Endothelial cell of umbilical vein (primary cell): Measurements from ENCODE around the gene MB21D2. TPM values are rescaled to one million over a fixed set of nuclear protein-coding genes. Genes with fewer than 3 reads are reported as not detected.

Source experiments
- BruUV-seq: library from RNA; stranded (reverse); fragments of 400-500 nt; replicated peaks from 2 replicates; lab custom pipeline; 2021; lab: Mats Ljungman, UMichigan
- CTCF ChIA-PET: fragments of 300-600, 350-600 bp; sonication (Branson Sonifier 250); formaldehyde crosslinking; loops from one replicate; lab custom pipeline; 2021; ENCODE audit warnings: antibody characterized with exemption, inconsistent platforms; lab: Charles Lee
- POLR2A ChIA-PET: fragments of 300-600, 350-600 bp; sonication (Branson Sonifier 250); formaldehyde crosslinking; loops from one replicate; lab custom pipeline; 2021; ENCODE audit warnings: antibody characterized with exemption, inconsistent platforms; lab: Charles Lee
- DNase-seq: peaks from one replicate; pipeline ENCODE4 v3.0.0-alpha.2; 2011; ENCODE audit warnings: low read depth, low spot score
- FAIRE-seq: peaks from 2 replicates; lab custom pipeline; 2011; peaks lifted over from hg19 to GRCh38; lab: Jason Lieb, UNC
- H2AFZ ChIP-seq: 2 replicates; pipeline ENCODE4 v1.6.0; 2012; ENCODE audit warnings: low read depth, low read length, control low read depth, inconsistent platforms
- H3K27ac ChIP-seq: 2 replicates; pipeline ENCODE4 v1.5.1; 2011; ENCODE audit warnings: low read depth, mild to moderate bottlenecking, control low read depth, low read length, moderate library complexity; ENCODE audit not compliant: insufficient read depth
- H3K27me3 ChIP-seq, 2 experiments: 2 replicates each; pipeline versions ENCODE4 v1.6.0 to v1.6.1; 2011; ENCODE audit warnings: low read length in 2 of 2, mixed read lengths in 1 of 2; ENCODE audit not compliant: control insufficient read depth in 2 of 2, insufficient read depth in 2 of 2
- H3K36me3 ChIP-seq, 2 experiments: 2 replicates in 1 of 2; 3 replicates in 1 of 2; pipeline ENCODE4 v1.5.1; 2011; ENCODE audit warnings: low read length in 2 of 2, mild to moderate bottlenecking in 1 of 2, moderate library complexity in 1 of 2; ENCODE audit not compliant: control insufficient read depth in 2 of 2, insufficient read depth in 2 of 2; ENCODE audit errors: extremely low read depth in 1 of 2
- H3K4me1 ChIP-seq: 3 replicates; pipeline ENCODE4 v1.5.1; 2011; ENCODE audit warnings: mild to moderate bottlenecking, low read length; ENCODE audit not compliant: control insufficient read depth, insufficient read depth; ENCODE audit errors: extremely low read depth
- H3K4me2 ChIP-seq: 2 replicates; pipeline ENCODE4 v1.6.1; 2011; ENCODE audit warnings: low read length, control low read depth, mixed read lengths; ENCODE audit not compliant: insufficient read depth
- H3K4me3 ChIP-seq, 3 experiments: fragments of 200-600 bp in 1 of 3; sonication (generic), shearing (Covaris generic) in 1 of 3; replicated peaks in 1 of 3; 2 replicates each; pipeline ENCODE4 v1.5.1; 2011 to 2016; ENCODE audit warnings: control low read depth in 3 of 3, low read length in 3 of 3, mild to moderate bottlenecking in 2 of 3, inconsistent platforms in 1 of 3, low read depth in 1 of 3, moderate library complexity in 1 of 3; ENCODE audit not compliant: insufficient read depth in 1 of 3
- H3K79me2 ChIP-seq: 2 replicates; pipeline ENCODE4 v1.6.0; 2012; ENCODE audit warnings: low read length, inconsistent platforms; ENCODE audit not compliant: control insufficient read depth, insufficient read depth
- H3K9ac ChIP-seq: replicated peaks from 2 replicates; pipeline ENCODE3; 2011; ENCODE audit warnings: low read length, control low read depth; ENCODE audit not compliant: insufficient read depth; ENCODE audit errors: extremely low read depth
- H3K9me1 ChIP-seq: replicated peaks from 3 replicates; pipeline ENCODE4 v1.6.0; 2011; ENCODE audit warnings: mild to moderate bottlenecking, low read length; ENCODE audit not compliant: control insufficient read depth, insufficient read depth; ENCODE audit errors: extremely low read depth
- H3K9me3 ChIP-seq: replicated peaks from 2 replicates; pipeline ENCODE4 v1.5.1; 2012; ENCODE audit warnings: low read length, inconsistent platforms; ENCODE audit not compliant: control insufficient read depth, insufficient read depth
- H4K20me1 ChIP-seq: replicated peaks from 2 replicates; pipeline ENCODE3; 2011; ENCODE audit warnings: mild to moderate bottlenecking, low read length; ENCODE audit not compliant: control insufficient read depth, insufficient read depth; ENCODE audit errors: extremely low read depth
- CTCF ChIP-seq, 2 donors: IDR thresholded peaks; 1 replicate in 1 of 2; 2 replicates in 1 of 2; pipeline ENCODE4 v1.5.1; 2011; ENCODE audit warnings: low read length in 2 of 2, mild to moderate bottlenecking in 2 of 2, moderate library complexity in 2 of 2, control low read depth in 1 of 2, inconsistent platforms in 1 of 2, low read depth in 1 of 2; ENCODE audit not compliant: insufficient read depth in 1 of 2; ENCODE audit errors: extremely low read depth in 1 of 2
- FOS ChIP-seq: IDR thresholded peaks from 2 replicates; pipeline ENCODE4 v1.6.1; 2011; ENCODE audit warnings: mild to moderate bottlenecking, low read length, moderate library complexity, borderline replicate concordance; ENCODE audit not compliant: insufficient read depth
- GATA2 ChIP-seq: IDR thresholded peaks from 2 replicates; pipeline ENCODE4 v1.7.0; 2011; ENCODE audit warnings: low read depth, mild to moderate bottlenecking, moderate library complexity, mixed read lengths, low read length; ENCODE audit not compliant: insufficient read length, insufficient read depth
- JUN ChIP-seq: IDR thresholded peaks from 2 replicates; pipeline ENCODE4 v1.6.1; 2011; ENCODE audit warnings: borderline replicate concordance, low read depth; ENCODE audit not compliant: insufficient read length, insufficient read depth
- MAX ChIP-seq: IDR thresholded peaks from 2 replicates; pipeline ENCODE4 v1.6.1; 2011; ENCODE audit not compliant: insufficient read depth, insufficient read length
- POLR2A ChIP-seq: IDR thresholded peaks from 2 replicates; pipeline ENCODE4 v1.6.1; 2012; ENCODE audit warnings: low read depth, mild to moderate bottlenecking, control low read depth, low read length
- dilution Hi-C: fragments of 300-500 bp; cut with MboI; formaldehyde crosslinking; loops from one replicate; pipeline ENCODE4 v1.15.0; 2019; ENCODE audit warnings: low sequenced_read_pairs; ENCODE audit not compliant: extremely low pct_ligation_motif_present
- intact Hi-C: fragments of 100-400 bp; cut with micrococcal nuclease; formaldehyde crosslinking; loops from one replicate; pipeline ENCODE4 v1.10.0; 2022
- polyA plus RNA-seq, 4 experiments: library from polyadenylated mRNA; depleted of rRNA in 3 of 4; stranded (reverse) in 3 of 4; unstranded in 1 of 4; fragments of >200 nt; gene quantifications; 2 replicates each; pipeline versions ENCODE4 v1.2.1 to v1.2.3, GENCODE V29; 2011 to 2012; ENCODE audit warnings: missing spikeins in 1 of 4
- total RNA-seq: library from RNA; stranded (reverse); gene quantifications from 2 replicates; pipeline ENCODE4 v1.2.3, GENCODE V29; 2021

MB21D2 gene
- total and polyA plus RNA-seq, 2 donors (not counting 3 experiments of a cell fraction or from before 2014, with no cell fraction given) = 6.7 to 7.4 TPM

GRCh38 chr3:192830291-192831110 lies 87.2 kb downstream of the MB21D2 start:
- H3K9me3 ChIP-seq = no peaks in the 10 kb centered on the region
- no TSS peak for BruUV-seq
- TF ChIP-seq JUN = no peak
- no peak for TF ChIP-seq POLR2A
- no peak for TF ChIP-seq FOS
- no peak for TF ChIP-seq GATA2
- no peak for TF ChIP-seq MAX
- POLR2A ChIA-PET = no interaction called here
- H2AFZ ChIP-seq = no peak overlapping the region
- H3K4me3 ChIP-seq = no peak overlapping the region
- peaks cover 11% of the 10 kb centered on the region for H3K4me1 ChIP-seq
- no peaks in the 10 kb centered on the region for H3K9me1 ChIP-seq
- no peaks in the 10 kb centered on the region for H3K27me3 ChIP-seq
- no peaks in the 10 kb centered on the region for H3K79me2 ChIP-seq
- CTCF ChIA-PET = no interaction called here
- H4K20me1 ChIP-seq = no peaks in the 10 kb centered on the region
- H3K9ac ChIP-seq = no peak overlapping the region
- H3K27ac ChIP-seq = no peak overlapping the region
- no peak overlapping the region for H3K4me2 ChIP-seq
- intact Hi-C loops = no loop called here
- FAIRE-seq = no peak
- no peak for DNase-seq
- dilution Hi-C loops = no loop called here
- no peaks in the 10 kb centered on the region for H3K36me3 ChIP-seq

- ChIA-PET POLR2A (no interaction called here), CTCF (interaction anchor here (1.2 to 2.5 kb wide), 3 partner anchors 17 to 213 kb away, joined by 3 to 7 read pairs (median 6); partner anchors contain the start of gene MB21D2)
- Histone ChIP-seq H3K9me1 (no peaks in the 10 kb centered on the region), H2AFZ (no peak overlapping the region), H3K27me3 (no peaks in the 10 kb centered on the region), H3K27ac (no peak overlapping the region), H3K79me2 (no peaks in the 10 kb centered on the region), H3K9me3 (no peaks in the 10 kb centered on the region), H3K4me2 (no peak overlapping the region), H3K4me1 (peaks cover 8% of the 10 kb centered on the region), H3K36me3 (no peaks in the 10 kb centered on the region), H3K4me3 (no peak overlapping the region), H4K20me1 (no peaks in the 10 kb centered on the region), H3K9ac (no peak overlapping the region)
- FAIRE-seq = no peak
- DNase-seq = no peak
- intact Hi-C loops (no loop called here), dilution Hi-C loops (no loop called here)
- no TSS peak for BruUV-seq
- no peak for TF ChIP-seq CTCF (IDR thresholded peaks at IDR 0.05; ENCODE audit: extremely low read depth in 1 of 2, insufficient read depth in 1 of 2, low read depth in 1 of 2, low read length in 2 of 2)
Measured at GRCh38 chr3:192827863-192828594, 89.6 kb downstream of the MB21D2 start.
